Left hindlimb (tissue), 1 donor: ENCODE data around the gene AIFM2.
"Not testable (repeated sequence)": the region's sequence is repeated elsewhere in the genome, so short reads cannot be mapped to it uniquely, and the experiment has no call there.

ENCODE experiments used
- DNase-seq: peaks from one replicate; pipeline ENCODE4 v3.0.0-alpha.2; 2018

AIFM2 gene

DNA sequence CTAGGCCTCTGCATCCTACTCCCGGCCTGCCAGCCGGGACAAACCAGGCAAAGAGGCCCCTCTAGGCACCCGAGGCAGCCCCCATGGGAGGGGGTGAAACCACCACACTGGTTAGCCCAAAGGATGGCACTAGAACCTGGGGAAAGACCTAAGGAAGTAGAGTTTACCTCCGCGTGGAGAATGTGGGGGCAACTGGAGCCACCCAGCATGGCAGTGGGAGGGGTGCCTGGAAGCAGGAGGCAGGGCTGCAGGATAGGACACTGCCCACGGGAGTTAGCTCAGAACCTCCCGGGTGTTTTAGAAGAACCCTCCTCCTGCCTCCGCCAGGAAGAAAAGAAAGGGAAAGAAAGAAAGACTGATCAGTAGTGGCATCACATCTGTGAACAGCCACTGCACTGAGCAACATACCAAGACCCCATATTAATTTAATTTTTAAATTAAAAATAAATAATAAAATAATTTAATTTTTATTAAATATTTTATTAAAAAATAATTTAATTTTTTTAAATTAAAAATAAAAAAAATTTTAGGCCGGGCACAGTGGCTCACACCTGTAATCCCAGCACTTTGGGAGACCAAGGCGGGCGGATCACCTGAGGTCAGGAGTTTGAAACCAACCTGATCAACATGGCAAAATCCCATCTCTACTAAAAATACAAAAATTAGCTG lies 11.2 kb downstream of the AIFM2 start:
- DNase-seq = no peak

DNA sequence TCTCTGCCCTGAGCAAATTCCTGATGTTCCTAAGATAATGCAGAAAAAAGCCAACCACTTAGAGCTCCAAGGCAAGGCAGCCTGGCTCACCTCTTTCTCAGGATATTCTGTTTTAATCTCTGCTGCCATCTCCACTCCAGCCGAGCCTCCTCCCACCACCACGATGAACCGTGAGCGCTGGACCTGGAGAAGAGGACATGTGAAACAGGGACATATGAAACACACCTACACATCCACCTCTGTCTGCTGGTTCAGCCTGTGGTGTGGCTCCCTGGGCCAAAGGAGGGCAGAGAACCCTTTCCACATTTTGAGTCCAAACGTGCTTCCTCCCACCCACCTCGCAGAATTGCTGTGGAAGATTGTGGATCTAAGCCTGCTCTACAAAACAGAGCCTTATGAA lies 12.2 kb downstream of the AIFM2 start:
- no peak for DNase-seq

DNA sequence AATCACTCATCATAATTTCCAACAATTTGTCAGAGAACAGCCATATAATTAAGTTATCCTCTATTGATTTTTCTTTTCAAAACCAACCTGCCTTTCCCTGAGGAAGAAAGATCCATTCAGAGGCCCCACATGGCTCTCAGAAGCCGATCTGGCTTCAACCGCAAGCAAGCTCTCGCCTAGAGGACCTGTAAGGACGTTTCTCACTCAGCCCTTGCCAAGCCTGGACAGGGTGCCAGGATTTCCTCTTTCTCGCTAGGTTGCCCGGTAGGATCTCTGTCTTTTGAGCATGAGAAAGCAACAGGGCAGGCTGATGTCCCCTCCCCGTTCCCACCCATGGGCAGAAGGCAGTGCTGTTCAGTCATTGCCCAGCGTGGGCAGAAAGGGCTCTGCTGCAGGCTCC lies 13.0 kb downstream of the AIFM2 start:
- DNase-seq = no peak

DNA sequence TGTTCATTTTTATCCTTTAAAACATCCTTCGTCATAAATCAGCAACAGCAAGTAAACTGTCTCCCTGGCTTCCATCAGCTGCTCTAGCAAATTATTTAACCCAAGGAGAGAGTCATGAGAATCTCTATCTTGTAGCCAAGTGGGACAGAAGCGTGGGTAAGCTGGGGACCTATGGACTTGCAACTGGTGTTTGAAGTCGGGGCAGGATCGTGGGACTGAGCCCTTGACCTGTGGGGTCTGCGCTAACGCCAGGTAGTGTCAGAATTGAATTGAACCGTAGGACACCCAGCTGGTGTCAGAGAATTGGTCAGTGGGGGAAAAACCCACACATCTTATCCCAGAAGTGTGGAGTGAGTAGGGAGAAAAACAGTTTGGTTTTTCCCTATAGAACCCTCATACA lies 13.4 kb downstream of the AIFM2 start:
- DNase-seq = no peak

DNA sequence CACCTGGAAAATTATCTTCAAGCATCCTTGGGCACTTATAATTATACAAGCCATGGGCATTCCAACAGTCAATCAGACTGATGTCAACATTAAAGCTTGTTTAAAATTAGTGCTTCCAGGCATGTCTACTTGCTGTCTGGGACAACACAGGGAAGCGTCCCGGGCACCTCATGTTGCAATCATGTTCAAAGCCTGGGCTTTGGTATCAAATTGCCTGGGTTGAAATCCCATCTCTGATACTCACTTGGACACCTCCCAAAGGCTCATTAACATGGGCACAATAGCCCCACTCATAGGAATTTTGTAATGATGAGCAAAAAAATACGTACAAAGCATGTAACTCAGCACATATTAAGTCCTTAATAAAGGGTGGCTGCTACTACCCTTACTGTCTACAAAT lies 14.4 kb downstream of the AIFM2 start:
- no peak for DNase-seq

DNA sequence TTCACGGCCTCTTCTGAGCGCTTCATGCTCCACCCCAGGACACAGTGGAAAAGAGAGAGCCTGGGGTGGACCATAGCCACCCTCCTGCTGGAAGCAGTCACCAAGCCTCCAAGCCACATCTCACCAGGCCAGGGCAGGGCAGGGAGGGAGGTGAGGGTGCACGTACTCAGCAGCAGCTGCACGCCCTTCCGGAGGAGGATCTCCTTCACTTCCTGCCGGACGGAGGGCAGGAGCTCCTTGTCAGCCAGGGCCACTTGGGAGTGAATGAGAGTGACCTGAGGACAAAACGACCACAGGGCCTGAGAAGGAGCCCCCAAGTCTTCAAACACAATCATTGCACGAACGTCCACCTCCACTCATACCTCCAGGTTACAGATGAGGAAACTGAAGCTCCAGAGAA lies 15.0 kb downstream of the AIFM2 start:
- no peak for DNase-seq

DNA sequence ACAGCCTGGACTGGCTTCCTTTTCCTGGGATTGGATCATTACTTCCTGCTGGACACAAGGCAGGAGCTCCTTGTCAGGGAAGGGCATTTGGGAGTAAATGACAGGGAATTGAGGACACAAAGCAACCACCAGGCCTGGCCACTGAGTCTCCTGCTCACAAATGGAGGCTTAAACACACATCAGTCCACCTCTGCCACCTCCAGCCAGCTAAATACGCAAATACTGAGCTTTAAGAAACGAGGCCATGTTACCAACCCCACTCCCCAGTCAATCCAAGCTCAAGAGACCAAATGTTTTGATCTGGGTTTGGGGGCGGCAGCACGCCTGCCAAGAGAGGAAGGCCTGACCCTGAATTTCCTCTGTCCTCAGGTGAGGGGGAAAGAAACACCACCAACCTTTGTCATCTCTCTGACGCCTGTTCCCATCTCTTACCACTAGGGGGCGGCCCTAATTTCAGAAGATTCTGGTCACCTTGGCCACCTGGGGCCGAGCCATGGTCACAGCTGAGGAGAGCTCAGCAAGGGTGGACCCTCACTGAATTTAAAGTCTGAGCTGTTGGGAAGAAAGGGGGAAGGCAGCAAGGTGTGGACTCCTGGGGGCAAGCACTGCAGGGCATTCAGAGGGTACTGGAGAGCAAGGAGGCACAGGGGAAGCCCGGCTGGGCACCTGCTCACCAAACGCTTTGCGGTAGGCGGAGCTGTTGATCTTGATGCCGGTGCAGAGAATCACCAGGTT lies 16.5 kb downstream of the AIFM2 start:
- DNase-seq = no peak

DNA sequence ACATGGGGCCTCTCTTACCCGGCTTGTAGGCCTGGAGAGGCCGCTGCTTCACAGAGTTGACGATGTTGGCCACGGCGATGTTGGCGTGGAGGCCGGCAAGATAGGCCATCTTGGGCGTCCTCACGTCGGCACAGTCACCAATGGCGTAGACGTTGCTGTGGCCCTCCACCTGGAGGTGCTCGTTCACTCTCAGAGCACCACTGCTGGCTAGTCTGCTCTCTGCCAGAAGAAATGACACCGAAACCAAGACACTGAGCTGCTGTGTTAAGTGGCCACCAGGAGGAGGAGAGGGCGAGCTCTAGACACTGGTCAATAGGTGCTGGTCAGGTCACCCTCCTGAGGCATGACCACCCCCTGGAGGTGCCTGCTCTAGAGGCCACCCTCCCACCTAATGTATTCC lies 17.7 kb downstream of the AIFM2 start:
- DNase-seq = no peak

DNA sequence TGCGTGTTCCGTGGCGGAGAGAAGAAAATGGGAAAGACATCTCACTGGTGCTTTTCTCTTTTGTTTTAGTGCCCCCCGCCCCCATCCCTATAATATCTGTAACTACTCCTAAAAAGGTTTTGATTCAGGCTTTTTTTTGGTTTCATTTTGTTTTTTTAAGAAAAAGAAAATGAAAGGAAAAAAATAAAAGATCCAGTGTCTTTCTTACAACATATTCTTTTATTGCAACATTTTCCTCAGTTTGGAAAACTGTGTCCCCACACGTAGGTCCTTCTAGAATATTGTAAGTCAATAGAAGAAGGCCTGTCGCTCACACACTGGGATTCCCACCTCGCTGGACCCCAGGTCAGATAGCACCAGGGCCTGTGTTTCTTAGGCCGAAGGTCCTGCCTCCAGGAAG lies 20.6 kb downstream of the AIFM2 start:
- DNase-seq = no peak

DNA sequence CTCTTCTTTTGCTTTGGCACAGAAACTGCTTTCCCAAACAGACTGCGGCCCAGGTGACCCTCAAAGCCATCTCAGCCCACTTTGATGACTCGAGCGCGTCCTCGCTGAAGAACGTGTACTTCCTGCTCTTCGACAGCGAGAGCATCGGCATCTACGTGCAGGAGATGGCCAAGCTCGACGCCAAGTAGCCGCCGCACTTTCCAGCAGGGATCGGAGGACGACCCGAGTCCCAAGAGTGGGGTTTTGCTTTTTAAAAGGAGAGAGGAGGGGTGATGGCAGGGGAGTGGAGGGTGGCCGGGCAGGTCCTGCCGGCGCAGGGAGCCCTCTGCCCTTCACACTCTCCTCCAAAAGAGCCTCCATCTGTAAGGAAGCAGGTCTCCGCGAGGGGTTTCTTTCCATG lies 21.1 kb downstream of the AIFM2 start:
- DNase-seq = no peak

DNA sequence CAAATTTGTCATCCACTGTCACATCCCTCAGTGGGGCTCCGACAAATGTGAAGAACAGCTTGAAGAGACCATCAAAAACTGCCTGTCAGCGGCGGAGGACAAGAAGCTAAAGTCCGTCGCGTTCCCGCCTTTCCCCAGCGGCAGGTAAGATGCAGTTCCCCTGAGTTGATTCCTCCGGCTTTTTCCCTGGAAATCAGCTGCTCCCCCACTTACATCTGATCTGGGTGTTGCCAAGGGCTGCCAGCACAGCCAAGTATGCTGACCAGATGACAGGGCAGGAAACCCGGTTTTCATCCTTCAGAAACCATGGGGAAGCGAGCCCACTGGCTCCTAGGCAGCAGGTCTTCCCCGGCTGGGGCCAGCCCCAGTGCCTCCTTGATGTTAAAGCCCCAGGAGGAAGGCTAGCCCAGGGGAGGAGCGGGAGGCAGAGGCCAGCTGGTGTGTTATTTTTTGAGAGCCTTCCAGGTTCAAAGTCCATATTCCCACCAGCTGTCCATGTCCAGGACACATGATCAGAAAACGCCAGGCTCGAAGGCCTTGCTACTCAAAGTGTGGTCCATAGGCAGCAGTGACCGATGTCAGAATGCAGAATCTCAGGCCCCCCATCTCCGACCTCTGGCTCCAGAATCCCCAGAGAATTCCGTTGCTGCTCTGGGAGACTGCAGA lies 23.4 kb downstream of the AIFM2 start:
- DNase-seq = no peak

DNA sequence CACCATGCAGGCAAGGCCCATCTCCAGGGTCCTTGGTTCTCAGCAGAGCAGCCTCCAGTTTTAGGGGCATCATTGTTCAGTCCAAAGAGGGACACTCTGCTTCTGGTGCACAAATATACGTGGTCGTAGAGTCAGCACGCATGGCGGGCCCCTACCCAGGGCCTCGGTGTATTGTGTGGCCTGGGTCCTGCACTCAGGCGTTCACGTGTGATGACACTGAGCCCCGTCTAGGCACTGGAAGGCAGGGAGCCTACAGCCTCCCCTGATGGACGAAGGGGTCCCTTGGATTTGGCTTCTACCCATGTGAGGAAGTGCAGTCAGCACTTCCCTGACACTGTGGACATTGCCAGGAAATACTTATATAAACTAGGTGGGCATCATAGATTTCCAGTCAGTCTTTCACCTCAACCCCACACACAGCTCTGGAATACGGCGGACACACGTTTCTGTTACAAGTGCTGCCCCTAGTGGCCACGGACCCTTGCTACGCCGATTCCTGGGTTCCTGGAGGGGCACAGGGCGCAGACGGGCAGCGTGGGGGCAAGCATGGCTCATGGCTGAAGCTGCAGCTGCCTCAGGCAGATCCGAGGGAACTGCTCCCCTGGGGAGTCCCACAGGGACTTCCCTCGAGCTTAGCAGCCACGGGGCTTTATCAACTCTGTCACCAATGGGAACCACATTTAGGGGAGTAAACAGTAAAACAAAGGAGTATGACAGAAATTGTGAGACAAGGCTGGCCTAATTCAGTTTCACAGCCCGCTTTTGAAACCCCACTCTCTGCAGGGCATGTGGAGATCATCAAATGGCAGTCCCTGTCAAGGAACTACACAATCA lies 25.4 kb downstream of the AIFM2 start:
- DNase-seq = no peak

DNA sequence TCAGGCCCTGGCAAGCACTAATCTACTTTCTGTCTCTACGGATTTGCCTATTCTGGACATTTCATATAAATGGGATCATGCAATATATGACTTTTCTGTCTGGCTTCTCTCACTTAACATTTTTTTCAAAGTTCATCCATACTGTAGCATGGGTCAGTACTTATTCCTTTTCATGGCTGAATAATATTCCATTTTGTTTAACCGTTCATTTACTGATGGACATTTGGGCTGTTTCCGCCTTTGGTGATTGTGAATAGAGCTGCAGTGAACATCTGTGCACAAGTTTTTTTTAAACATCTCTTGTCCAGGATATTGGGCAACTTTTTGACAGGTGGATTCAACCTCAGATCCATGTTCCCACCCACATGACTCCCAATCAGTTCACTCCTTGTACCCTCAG lies 31.0 kb downstream of the AIFM2 start:
- DNase-seq = no peak

DNA sequence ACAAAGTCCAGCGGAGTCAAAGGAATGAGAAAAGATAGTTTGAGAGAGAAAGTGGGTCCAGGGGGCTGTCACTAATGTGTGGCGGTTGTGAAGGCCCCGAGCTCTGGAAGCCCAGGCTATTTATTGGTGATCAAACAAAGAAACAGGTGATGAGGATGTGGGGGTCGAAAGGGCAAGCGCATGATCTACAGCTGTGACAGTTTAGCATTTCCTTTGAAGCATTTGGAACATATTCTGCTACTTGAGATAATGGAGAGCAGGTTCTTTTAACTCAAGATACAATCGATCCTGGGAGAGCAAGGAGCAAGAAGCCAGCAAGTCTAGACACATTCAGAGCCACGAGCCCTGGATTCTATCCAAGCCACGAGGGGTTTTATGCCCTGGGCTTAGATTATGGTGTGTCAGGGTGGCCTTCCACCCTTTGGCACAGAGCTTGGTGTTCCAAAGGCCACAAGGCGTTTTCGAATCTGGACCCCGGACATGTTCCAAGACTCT lies 31.5 kb downstream of the AIFM2 start:
- not testable (repeated sequence) for DNase-seq

DNA sequence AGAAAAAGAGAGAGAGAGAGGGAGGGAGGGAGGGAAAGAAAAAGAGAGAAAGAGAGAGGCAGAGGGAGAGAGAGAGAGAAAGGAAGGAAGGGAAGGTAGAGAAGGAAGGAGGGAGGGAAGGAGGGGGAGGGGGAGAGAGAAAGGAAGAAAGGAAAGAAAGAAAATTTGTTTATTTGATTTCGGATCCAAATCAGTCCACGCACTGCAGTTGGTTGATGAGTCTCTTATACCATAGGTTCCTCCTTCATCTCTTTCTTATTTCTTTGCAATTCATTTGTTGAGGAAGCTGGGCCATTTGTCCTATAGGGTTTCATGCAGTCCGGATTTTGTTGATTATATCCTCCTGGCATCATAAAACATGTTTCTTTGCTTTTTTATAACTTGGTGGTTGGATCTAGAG lies 34.4 kb downstream of the AIFM2 start:
- no peak for DNase-seq

DNA sequence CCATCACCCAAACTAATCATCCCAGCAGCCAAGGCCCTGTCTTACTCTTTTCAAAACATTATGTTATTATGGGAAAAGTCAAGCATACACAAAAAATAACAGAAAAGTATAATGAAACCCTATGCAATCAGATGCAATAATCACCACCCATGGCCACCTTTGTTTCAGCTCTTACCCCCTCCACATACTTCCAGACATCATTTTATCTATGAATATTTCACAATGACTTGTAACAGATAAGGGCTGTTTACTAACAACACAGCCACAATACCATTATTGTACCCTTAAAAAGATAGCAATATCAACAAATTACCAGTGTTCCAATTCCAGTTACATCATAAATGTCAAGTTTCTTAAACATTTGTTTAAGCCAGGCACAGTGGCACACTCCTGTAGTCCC lies 35.2 kb downstream of the AIFM2 start:
- DNase-seq = no peak

DNA sequence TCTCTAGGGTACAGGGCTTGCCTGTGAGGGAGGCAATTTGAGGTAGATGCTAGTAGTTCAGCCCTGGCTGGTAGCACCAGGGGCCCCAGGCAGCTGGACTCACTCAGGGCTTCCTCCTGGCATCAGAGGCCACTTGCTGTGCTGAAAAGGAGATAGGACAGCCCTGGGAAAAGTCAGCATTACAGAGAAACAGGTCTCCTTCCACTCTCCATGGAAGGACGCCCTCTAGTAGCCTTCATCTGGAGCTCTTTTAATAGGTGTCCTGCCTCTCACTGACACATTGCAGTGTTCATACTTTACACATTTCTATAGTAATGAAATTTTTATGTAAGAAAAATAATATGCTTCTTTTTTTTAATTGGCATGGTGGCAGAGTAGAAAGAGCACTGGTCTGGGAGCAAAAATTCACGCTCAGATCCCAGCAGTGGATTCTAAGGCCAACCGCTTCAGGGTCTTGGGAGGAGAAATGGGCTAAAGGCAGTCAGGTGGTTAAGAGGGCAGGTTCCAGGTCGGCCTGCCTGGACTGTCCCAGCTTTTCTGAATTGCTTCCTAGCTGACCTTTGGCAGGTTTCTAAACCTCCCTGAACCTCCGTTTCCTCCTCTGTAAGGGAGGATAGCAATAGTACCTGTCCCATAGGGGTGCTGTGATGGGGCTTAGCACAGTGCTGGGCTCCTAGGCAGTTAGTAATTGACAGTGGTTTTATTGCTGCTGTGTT lies 35.8 kb downstream of the AIFM2 start:
- no peak for DNase-seq

DNA sequence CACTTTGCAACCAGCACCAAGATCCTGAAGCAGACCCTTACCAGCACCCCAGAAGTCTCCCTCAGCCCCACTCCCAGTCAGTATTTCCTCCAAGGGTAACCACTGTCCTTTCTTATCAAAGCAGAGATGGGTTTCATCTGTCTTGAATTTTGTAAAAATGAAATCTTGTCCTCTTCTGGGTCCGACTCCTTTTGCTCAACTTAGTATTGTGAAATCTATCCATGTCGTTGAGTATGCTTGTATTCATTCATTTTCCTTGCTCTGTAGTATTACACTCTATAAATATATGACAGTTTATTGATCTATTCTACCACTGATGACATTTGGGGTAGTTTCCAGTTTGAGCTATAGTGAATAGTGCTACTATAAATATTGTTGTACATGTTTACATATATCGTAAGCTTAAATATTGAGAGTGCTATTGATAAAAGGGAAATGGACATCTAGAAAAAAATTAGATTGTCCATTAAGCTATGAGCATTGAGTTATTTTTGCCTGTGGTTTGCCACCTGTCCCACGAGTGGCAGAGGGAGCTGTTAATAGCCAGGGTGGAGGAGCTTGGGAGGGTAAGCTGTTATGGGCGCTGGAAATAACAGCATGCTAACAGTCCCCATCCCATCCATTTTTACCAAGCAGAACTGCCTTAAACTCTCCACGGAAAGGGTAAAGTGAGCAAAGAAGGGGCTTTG lies 36.5 kb downstream of the AIFM2 start:
- no peak for DNase-seq

DNA sequence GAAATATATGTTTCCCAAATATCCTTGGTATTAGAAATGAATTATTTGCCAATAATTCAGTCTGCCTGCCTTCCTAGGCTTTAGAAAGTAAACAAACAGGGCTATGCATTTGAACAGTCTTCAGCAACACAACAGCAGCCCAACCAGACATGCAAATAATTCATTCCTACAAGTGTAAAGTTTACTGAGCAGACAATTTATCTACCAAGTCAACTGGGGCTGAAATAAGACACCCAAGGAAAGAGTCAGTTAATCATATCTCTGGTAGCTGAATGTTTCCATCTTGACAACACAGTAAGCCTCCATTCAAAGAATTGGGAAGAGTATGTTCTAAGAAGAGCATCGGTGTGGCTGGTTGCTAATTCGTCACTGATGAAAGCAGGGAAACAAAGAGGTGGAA lies 38.4 kb downstream of the AIFM2 start:
- no peak for DNase-seq

DNA sequence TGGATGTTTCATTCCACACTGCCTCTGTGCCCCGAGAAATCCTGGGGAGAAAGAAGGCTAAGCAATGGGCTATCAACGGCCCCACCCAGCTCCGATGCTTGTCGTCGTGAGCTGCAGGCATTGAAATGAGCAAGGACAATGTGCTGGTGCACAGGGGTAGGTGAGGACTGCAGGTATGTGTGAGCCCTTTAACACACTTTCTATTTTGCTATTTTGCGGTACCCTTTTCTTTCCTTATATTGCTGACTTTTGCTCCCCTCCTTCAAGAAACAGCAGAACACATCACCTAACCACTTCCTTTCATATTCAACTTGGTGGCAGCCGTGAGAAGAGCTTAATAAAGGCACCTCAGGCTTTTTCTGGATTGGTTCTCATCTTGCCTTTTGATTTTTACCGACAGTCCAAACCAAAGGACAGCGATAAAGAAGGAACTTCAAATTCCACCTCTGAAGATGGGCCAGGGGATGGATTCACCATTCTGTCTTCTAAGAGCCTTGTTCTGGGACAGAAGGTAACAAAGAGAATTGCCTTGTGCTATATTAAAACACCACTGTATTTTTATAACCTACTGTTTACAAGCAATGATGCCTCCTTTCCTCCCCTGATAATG lies 39.2 kb downstream of the AIFM2 start:
- no peak for DNase-seq

DNA sequence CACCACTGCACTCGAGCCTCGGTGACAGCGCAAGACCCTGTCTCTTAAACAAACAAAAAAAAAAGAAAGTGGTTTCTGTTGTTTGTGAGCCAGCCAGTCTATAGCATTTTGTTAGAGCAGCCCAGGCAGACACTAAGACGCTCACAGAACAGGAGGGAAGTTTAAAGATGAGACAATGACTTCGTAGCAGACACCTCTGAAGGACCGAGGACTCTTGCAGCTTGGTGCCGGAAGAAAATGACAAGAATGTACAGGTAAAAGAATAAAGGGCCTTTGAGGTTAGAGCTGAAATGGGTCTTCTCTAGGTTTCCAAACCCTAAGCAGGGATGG lies 40.3 kb downstream of the AIFM2 start:
- no peak for DNase-seq

DNA sequence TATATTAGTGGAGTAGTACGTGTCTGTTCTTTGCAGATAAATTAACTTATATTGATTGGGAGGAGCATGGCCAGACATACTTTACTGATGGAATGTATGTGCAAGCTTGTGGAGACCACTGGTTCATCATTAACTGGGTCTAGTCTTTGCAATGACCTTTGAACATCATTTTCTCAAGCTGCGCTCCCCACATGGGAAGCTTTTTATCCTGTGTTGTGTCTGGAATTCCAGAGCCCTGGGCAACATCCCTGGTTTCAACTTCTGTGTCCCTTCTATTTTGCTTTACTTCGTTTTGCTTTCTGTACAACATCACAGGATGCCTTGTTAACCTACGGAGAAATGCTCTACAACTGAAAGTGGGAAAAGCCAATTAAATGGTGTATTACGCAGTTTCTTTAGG lies 41.7 kb downstream of the AIFM2 start:
- DNase-seq = no peak
